ENCODE measurements around the gene CDT1. TPM values are rescaled to one million over a fixed set of nuclear protein-coding genes. Genes with fewer than 3 reads are reported as not detected.
A peak's percentile ranks its signal among the peaks of the same experiment; 100 is the strongest.
"Not testable (repeated sequence)": the region's sequence is repeated elsewhere in the genome, so short reads cannot be mapped to it uniquely, and the experiment has no call there.

The CDT1 gene
- polyA plus RNA-seq, 1 experiment = 2.4 TPM

- Histone ChIP-seq H3K36me3 (ENCODE audit: control insufficient read depth, insufficient read depth, low read length) (no peaks in the 10 kb centered on the region; the same call in 1 of the 2 replicates), H3K27me3 (ENCODE audit: control insufficient read depth, insufficient read depth, low read length) (no peaks in the 10 kb centered on the region), H3K4me3 (ENCODE audit: low read depth, low read length) (no peak overlapping the region)
- DNase-seq (ENCODE audit: low read depth) = no peak
- CTCF ChIA-PET = interaction anchor here (1.0 to 5.1 kb wide), 4 partner anchors 9 to 33 kb away, joined by 3 to 26 read pairs (median 10); no protein-coding TSS in a partner anchor
- TF ChIP-seq, protein P1, sequence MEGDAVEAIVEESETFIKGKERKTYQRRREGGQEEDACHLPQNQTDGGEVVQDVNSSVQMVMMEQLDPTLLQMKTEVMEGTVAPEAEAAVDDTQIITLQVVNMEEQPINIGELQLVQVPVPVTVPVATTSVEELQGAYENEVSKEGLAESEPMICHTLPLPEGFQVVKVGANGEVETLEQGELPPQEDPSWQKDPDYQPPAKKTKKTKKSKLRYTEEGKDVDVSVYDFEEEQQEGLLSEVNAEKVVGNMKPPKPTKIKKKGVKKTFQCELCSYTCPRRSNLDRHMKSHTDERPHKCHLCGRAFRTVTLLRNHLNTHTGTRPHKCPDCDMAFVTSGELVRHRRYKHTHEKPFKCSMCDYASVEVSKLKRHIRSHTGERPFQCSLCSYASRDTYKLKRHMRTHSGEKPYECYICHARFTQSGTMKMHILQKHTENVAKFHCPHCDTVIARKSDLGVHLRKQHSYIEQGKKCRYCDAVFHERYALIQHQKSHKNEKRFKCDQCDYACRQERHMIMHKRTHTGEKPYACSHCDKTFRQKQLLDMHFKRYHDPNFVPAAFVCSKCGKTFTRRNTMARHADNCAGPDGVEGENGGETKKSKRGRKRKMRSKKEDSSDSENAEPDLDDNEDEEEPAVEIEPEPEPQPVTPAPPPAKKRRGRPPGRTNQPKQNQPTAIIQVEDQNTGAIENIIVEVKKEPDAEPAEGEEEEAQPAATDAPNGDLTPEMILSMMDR (IDR thresholded peaks at IDR 0.05; ENCODE audit: insufficient read depth, low read depth, low read length) = no peak
- POLR2A ChIA-PET = no interaction called here
These were observed 33.8 kb upstream of the CDT1 start for GRCh38 chr16:88769617-88770460.

DNA sequence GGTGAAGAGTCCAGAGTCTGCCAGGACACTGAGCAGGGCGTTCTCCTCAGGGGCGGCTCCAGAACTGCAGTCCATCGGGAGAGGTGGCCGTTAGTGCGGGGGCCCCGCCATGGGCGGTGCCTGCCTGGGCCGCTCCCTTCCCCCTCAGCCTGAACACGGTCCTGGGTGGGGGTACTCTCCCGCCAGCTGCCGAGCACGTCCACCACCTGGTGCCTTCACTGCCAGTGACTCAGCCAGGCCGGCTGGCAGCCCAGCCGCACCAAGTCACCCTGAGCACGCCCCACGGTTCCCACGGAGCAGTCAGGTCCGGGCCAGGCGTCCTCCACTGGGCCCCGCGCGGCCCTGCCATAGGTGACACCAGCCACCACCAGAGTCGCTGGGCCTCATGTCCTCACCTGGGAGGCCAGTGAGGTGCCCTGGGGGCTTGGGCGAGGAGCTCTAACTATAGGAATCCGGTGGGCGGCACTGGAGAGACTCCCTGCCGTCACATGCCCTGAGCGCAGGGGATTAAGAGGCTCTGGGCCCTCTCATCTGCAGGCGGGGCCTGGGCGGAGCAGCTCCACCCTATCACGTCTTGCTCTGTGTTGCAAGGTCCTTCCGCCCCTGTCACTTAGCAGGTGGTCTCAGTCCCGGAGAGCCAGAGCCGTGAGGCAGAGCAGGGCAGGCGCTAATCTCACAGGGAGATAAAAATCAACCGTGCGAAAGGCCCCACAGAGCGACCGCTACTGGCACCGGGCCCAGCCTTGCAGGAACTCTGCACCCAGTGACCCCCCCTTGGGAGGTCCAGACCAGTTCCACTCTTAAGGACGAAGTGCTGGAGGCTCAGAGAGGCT is 32.9 kb upstream of the CDT1 start:
- H3K36me3 ChIP-seq (ENCODE audit: control insufficient read depth, insufficient read depth, low read length) = no peaks in the 10 kb centered on the region; the same call in 1 of the 2 replicates
- POLR2A ChIA-PET = no interaction called here
- CTCF ChIA-PET = interaction anchor here (0.9 to 5.1 kb wide), 3 partner anchors 15 to 34 kb away, joined by 3 to 26 read pairs (median 18); no protein-coding TSS in a partner anchor
- no peak overlapping the region for H3K4me3 ChIP-seq (ENCODE audit: low read depth, low read length)
- TF ChIP-seq, protein P1 (IDR thresholded peaks at IDR 0.05; ENCODE audit: insufficient read depth, low read depth, low read length) = no peak
- H3K27me3 ChIP-seq (ENCODE audit: control insufficient read depth, insufficient read depth, low read length) = no peaks in the 10 kb centered on the region
- no peak for DNase-seq (ENCODE audit: low read depth)

DNA sequence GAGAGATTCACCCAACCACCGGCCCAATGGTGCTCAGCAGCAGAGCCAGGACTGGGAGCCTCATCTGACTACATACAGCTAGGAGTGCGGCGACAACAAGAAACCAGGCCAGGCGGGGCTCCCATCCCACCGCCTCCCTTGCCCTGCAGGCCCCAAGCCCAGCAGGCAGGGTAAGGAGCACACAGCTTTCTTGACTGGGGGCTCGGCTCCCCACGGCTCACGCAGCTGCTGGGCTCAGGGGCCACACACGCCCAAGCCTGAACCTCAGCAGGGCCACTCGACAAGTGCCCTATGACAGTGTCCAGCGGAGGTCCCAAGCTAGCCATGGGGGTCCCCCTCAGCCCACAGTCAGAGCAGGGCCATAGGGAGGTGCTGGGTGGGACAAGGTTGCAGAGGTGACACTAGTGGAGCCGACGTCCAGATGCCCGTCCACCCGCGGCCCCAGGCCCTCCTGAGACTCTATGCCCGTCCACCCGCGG is 32.3 kb upstream of the CDT1 start:
- TF ChIP-seq, protein P1 (IDR thresholded peaks at IDR 0.05; ENCODE audit: insufficient read depth, low read depth, low read length) = no peak
- no peak for DNase-seq (ENCODE audit: low read depth)
- peaks cover under 1% of the 10 kb centered on the region; the same call in 1 of the 2 replicates for H3K36me3 ChIP-seq (ENCODE audit: control insufficient read depth, insufficient read depth, low read length)
- POLR2A ChIA-PET = no interaction called here
- H3K4me3 ChIP-seq (ENCODE audit: low read depth, low read length) = no peak overlapping the region
- CTCF ChIA-PET = interaction anchor here (0.9 to 5.1 kb wide), 4 partner anchors 10 to 34 kb away, joined by 3 to 26 read pairs (median 17); no protein-coding TSS in a partner anchor
- H3K27me3 ChIP-seq (ENCODE audit: control insufficient read depth, insufficient read depth, low read length) = no peaks in the 10 kb centered on the region

- CTCF ChIA-PET = interaction anchor here (1.2 to 5.1 kb wide), 4 partner anchors 8 to 35 kb away, joined by 3 to 26 read pairs (median 17); no protein-coding TSS in a partner anchor
- H3K27me3 ChIP-seq (ENCODE audit: control insufficient read depth, insufficient read depth, low read length); H3K36me3 ChIP-seq (ENCODE audit: control insufficient read depth, insufficient read depth, low read length); H3K4me3 ChIP-seq (ENCODE audit: low read depth, low read length); DNase-seq (ENCODE audit: low read depth); POLR2A ChIA-PET: not testable (repeated sequence)
These were observed 31.8 kb upstream of the CDT1 start for GRCh38 chr16:88771781-88772180.

DNA sequence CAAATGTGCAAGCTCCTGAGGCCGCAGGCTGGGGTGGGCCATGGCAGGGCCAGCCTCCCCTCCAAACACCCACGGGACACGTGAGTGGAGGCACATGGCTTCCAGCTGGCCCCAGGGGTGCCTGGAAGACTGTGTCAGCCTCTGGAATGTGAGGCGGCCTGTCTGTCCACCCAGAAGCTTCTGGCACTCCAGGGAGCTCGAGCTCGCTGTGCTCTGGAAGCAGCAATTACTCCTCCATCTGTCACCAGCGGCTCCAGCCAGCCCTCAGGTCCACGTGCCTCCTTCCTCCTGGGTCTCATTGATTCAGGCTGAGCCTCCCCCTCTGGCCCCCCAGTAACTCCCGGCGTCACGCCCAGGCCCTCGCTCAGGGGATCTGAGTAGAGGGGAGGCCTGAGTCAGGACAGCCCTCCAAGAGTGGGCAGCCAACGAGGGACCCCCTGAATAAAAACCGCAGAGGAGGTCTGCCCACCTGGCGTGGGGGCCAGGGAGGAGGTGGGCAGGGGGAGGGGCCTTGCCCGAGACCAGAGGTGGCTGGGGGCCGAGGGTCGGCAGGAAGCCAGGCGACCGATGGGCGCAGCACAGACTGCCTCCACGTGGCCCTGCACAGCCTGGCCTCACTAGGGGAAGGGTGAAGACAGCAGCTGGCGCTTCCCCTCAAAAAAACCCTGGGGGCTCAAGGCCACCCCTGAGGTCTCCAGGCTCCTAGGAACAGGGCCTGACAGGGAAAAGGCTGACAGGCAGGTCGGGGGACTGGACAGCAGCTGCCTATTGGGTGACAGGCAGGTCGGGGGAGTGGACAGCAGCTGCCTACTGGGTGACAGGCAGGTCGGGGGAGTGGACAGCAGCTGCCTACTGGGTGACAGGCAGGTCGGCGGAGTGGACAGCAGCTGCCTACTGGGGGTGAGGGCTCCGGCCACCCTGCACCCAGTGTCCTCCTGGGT is 30.4 kb upstream of the CDT1 start:
- POLR2A ChIA-PET = interaction anchor here (0.6 to 1.3 kb wide), 2 partner anchors 8 to 203 kb away, joined by 3 read pairs; partner anchors contain the start of gene ZC3H18
- DNase-seq (ENCODE audit: low read depth) = peak; percentile 71
- TF ChIP-seq, protein P1 (IDR thresholded peaks at IDR 0.05; ENCODE audit: insufficient read depth, low read depth, low read length) = no peak
- no peak overlapping the region for H3K4me3 ChIP-seq (ENCODE audit: low read depth, low read length)
- CTCF ChIA-PET = interaction anchor here (0.9 to 5.1 kb wide), 9 partner anchors 8 to 36 kb away, joined by 3 to 26 read pairs (median 5); partner anchors contain the start of gene PIEZO1
- H3K27me3 ChIP-seq (ENCODE audit: control insufficient read depth, insufficient read depth, low read length) = no peaks in the 10 kb centered on the region
- peaks cover 1% of the 10 kb centered on the region; the same call in 1 of the 2 replicates for H3K36me3 ChIP-seq (ENCODE audit: control insufficient read depth, insufficient read depth, low read length)
